Muscle of leg (tissue), 11 donors: ENCODE measurements around the gene STAT1. TPM values are rescaled to one million over a fixed set of nuclear protein-coding genes. Genes with fewer than 3 reads are reported as not detected.

Experiments
- DNase-seq: peaks from one replicate; pipeline ENCODE4 v3.0.0; 2013
- H3K27ac ChIP-seq: one replicate; pipeline ENCODE4 v1.5.1; 2013; ENCODE audit warnings: mild to moderate bottlenecking, low read length, control low read depth
- H3K27me3 ChIP-seq: one replicate; pipeline ENCODE4 v1.6.1; 2013; ENCODE audit warnings: low read length; ENCODE audit not compliant: control insufficient read depth, insufficient read depth
- H3K36me3 ChIP-seq: one replicate; pipeline ENCODE4 v1.6.1; 2013; ENCODE audit warnings: low read length; ENCODE audit not compliant: control insufficient read depth, insufficient read depth
- H3K4me1 ChIP-seq: one replicate; pipeline ENCODE4 v1.6.1; 2013; ENCODE audit warnings: low read length; ENCODE audit not compliant: control insufficient read depth, insufficient read depth
- H3K4me3 ChIP-seq: one replicate; pipeline ENCODE4 v1.5.1; 2013; ENCODE audit warnings: low read length, control low read depth
- H3K9me3 ChIP-seq: replicated peaks from 2 replicates; pipeline ENCODE4 v1.6.1; 2013; ENCODE audit warnings: low read depth, low read length; ENCODE audit not compliant: control insufficient read depth
- WGBS: methylation state at CpG from one replicate; pipeline ENCODE4 v1.1.5; 2013; ENCODE audit warnings: missing lambda C conversion rate; ENCODE audit not compliant: insufficient coverage; 5-methylcytosine and 5-hydroxymethylcytosine counted together
- polyA plus RNA-seq, 8 donors: library from polyadenylated mRNA; unstranded; fragments of 120-200 nt; gene quantifications; one replicate each; pipeline versions ENCODE4 v1.2.1 to v1.2.3, GENCODE V29; 2013; ENCODE audit warnings: inconsistent platforms in 1 of 8, low replicate concordance in 1 of 8; ENCODE audit not compliant: insufficient read length in 8 of 8, insufficient read depth in 1 of 8
- total RNA-seq: library from RNA; stranded (reverse); fragments of 120-200 nt; gene quantifications from one replicate; pipeline ENCODE4 v1.2.4, GENCODE V29; 2013

Gene STAT1
- total and polyA plus RNA-seq, 9 donors = 23.6 to 36.0 (median 31.1) TPM

DNA sequence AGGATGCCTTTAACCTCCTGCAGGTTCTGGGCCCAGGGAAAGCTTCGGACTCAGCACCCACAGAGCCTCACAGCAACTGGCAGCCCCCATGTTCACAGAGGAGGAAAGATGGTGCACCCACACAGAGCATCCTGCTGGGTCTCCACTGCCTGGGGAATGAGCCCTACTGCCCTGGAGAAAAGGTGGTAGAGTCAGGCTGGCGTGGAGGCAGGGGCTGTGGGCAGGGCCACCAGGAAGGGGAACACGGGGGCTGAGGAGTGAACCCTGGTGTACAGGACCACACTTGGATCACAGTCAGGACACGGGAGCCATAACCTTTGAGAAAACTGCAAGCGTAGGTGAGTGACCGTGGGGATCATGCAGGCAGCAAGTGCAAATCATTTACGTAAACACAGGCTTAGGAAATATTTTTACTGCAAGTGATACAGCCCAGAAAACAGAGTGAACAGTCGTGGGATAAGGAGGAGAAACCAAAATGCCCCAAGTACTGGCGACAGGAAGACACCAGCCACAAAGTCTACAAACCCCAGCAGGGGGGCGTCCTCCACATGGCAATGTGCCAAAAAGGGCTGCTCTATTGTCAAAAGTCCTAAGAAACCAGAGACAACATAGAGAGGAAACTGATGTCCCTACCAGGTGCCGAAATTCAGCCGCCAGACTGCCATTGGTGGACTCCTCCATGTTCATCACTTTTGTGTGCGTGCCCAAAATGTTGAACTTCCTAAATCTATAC, 27.6 kb downstream of the STAT1 start:
- H3K27me3 ChIP-seq = no peaks in the 10 kb centered on the region
- H3K27ac ChIP-seq = no peak overlapping the region
- no peak overlapping the region for H3K4me3 ChIP-seq
- peaks cover 87% of the 10 kb centered on the region for H3K36me3 ChIP-seq
- 89% methylated on average over 9 of the region's 13 CpGs for WGBS
- H3K9me3 ChIP-seq = no peaks in the 10 kb centered on the region
- H3K4me1 ChIP-seq = peaks cover 3% of the 10 kb centered on the region
- DNase-seq = no peak

GRCh38 chr2:190984595-190984994, 29.4 kb downstream of the STAT1 start:
- H3K27me3 ChIP-seq = no peaks in the 10 kb centered on the region
- no peak overlapping the region for H3K27ac ChIP-seq
- H3K36me3 ChIP-seq = peaks cover 89% of the 10 kb centered on the region
- no peaks in the 10 kb centered on the region for H3K9me3 ChIP-seq
- H3K4me3 ChIP-seq = no peak overlapping the region
- peaks cover 6% of the 10 kb centered on the region for H3K4me1 ChIP-seq
- no peak for DNase-seq
- WGBS = 92% methylated on average over 3 of the region's 5 CpGs

GRCh38 chr2:190982262-190983034, 31.5 kb downstream of the STAT1 start:
- H3K4me1 ChIP-seq = peaks cover 6% of the 10 kb centered on the region
- H3K27ac ChIP-seq = no peak overlapping the region
- H3K36me3 ChIP-seq = peaks cover 90% of the 10 kb centered on the region
- no peaks in the 10 kb centered on the region for H3K27me3 ChIP-seq
- no peaks in the 10 kb centered on the region for H3K9me3 ChIP-seq
- no peak for DNase-seq
- 93% methylated on average over 7 of the region's 8 CpGs for WGBS
- H3K4me3 ChIP-seq = no peak overlapping the region

- DNase-seq = no peak
- Histone ChIP-seq H3K4me3 (no peak overlapping the region), H3K9me3 (no peaks in the 10 kb centered on the region), H3K27ac (no peak overlapping the region), H3K27me3 (no peaks in the 10 kb centered on the region), H3K4me1 (peaks cover 6% of the 10 kb centered on the region), H3K36me3 (peaks cover 87% of the 10 kb centered on the region)
- 100% methylated on average over 1 of the region's 1 CpG for WGBS
Measured at GRCh38 chr2:190981733-190982132, 32.2 kb downstream of the STAT1 start.

DNA sequence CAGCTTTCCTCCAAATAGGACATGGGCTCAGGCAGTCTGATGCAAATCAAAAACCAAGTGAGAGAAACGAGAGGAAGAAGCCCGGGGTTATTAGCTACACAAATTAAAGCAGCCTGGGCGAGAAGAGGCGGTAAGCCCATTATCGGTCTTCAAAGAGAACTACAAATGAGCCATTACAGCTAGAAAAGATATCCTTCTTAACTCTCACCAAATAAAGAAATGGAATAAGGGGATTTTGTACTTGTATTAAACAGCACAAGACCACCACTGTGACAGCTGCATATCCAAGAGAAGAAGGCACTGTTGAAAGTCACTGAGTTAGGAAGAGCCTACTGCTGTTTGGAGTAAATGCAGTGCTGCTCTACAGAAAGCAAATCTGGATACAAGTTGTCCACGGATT, 32.6 kb downstream of the STAT1 start:
- Histone ChIP-seq H3K4me3 (no peak overlapping the region), H3K36me3 (peaks cover 87% of the 10 kb centered on the region), H3K9me3 (no peaks in the 10 kb centered on the region), H3K27me3 (no peaks in the 10 kb centered on the region), H3K27ac (no peak overlapping the region), H3K4me1 (peaks cover 6% of the 10 kb centered on the region)
- DNase-seq = no peak
- WGBS = no CpG with 5 or more reads among the region's 6 CpGs

DNA sequence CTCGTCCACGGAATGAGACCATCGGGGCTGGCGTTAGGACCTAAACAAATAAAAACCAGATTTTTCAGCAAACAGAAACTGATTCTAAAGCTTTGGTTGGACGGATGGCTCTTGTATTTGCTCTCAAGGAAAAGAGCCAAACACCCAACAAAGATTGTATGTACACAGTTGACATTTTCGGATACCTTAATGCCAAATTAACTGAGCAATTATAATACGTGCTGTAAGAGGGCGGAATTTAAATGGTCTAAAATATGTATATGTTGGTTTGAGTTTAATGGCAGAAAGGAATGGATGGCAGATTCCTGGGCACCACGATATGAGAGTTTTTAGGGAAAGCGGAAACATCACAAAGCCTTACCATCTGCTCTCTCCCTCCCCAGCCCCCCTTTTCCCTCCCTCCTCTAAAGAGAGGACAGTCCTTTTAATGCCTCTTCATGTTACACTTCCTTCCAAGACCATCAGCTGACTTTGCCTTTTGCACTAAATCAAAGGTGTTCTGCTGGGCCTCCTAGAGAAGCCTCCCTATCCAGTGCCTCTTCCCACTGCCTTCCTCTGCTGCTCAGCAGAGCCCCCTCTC, 33.3 kb downstream of the STAT1 start:
- no peak for DNase-seq
- Histone ChIP-seq H3K27ac (peak overlapping the region; percentile 76), H3K9me3 (no peaks in the 10 kb centered on the region), H3K4me1 (peaks cover 6% of the 10 kb centered on the region), H3K4me3 (no peak overlapping the region), H3K36me3 (peaks cover 87% of the 10 kb centered on the region), H3K27me3 (no peaks in the 10 kb centered on the region)
- 40% methylated on average over 4 of the region's 10 CpGs for WGBS

DNA sequence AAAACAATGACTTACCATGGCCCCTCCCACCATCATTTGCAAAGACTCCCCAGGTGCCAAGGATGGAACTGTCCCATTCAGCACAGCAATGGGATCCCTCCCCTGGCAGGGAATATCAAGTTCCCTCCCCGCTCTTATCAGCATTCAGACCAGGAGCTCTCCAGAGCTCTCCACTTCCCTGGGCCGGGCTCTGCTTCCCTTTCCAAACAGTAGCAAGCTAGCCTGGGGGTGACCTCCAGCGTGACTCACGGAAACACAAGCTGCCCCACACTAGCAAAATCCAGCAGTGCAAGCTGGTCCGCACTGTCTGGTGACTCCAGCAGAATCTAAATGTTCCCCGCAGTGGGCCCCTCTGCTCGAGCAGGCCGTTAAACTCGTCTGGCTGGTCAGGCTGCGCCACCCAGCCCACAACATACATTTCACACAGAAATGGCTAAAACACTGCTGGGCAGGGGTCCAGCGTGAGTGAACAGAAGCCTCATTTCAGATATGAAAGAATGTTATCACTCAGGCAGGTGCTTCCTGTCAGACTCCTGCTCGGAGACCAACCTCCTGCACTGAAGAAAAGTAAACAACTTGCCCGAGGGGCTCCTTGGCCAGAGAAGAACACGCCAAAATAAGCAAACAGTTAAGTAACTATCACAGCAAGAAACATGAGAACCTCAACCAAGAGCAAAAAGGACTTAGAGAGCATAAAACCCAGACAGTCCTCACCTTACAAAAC, 33.9 kb downstream of the STAT1 start:
- Histone ChIP-seq H3K27me3 (no peaks in the 10 kb centered on the region), H3K4me1 (peaks cover 6% of the 10 kb centered on the region), H3K27ac (peak overlapping the region; percentile 76), H3K9me3 (no peaks in the 10 kb centered on the region), H3K36me3 (peaks cover 83% of the 10 kb centered on the region), H3K4me3 (no peak overlapping the region)
- DNase-seq = peak; percentile 64
- WGBS = 28% methylated on average over 13 of the region's 14 CpGs

DNA sequence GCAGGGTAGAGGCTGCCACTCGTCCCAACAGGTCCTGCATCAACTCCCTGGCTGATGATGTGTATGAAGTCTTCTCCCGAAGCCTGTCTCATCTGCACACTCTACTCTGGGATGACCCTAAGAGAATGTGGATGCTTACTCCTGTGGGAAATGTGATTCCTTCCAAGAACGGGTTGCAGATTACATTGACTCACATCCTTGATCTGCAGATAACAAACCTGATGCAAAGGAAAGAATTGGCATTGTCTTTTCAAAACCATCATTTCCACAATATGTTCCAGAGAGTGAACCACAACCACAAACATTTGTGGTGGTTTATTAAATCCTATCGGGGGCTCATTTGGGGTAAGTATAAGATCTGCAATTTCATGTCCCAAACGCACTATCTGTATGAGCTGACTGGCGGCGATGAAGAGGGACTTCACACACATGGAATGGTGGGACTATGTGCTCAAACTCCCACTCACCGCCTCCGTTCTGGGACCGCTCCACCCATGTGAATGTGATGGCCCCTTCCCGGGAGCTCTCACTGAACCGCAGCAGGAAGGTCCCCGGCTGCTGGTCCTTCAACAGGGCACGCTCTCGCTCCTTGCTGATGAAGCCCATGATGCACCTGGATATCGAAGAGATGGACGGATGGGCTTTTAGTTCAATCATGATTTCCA, 35.5 kb downstream of the STAT1 start:
- peaks cover 6% of the 10 kb centered on the region for H3K4me1 ChIP-seq
- H3K36me3 ChIP-seq = peaks cover 79% of the 10 kb centered on the region
- 94% methylated on average over 9 of the region's 17 CpGs for WGBS

GRCh38 chr2:190977505-190977904, 36.5 kb downstream of the STAT1 start:
- no peaks in the 10 kb centered on the region for H3K9me3 ChIP-seq
- no peak overlapping the region for H3K4me3 ChIP-seq
- no peak for DNase-seq
- 100% methylated on average over 4 of the region's 5 CpGs for WGBS
- H3K27ac ChIP-seq = no peak overlapping the region
- H3K27me3 ChIP-seq = no peaks in the 10 kb centered on the region
- peaks cover 6% of the 10 kb centered on the region for H3K4me1 ChIP-seq
- H3K36me3 ChIP-seq = peaks cover 79% of the 10 kb centered on the region

More for the DNA sequence above, 35.5 kb downstream of the STAT1 start:
- Histone ChIP-seq H3K27me3 (no peaks in the 10 kb centered on the region), H3K27ac (no peak overlapping the region), H3K4me3 (no peak overlapping the region), H3K9me3 (no peaks in the 10 kb centered on the region)
- DNase-seq = no peak
